Stimulated activated CD4-positive, alpha-beta T cell treated with anti-CD3 and anti-CD28 coated beads, Interleukin-12 subunit alpha, Interleukin-12 subunit beta, amount 100 ng/mL, for 24 hours (primary cell): Measurements from ENCODE around the gene ATP6V0A4.
"Not testable (repeated sequence)": the region's sequence is repeated elsewhere in the genome, so short reads cannot be mapped to it uniquely, and the experiment has no call there.

Experiments used
- DNase-seq, 2 experiments: peaks; one replicate each; pipeline ENCODE4 v3.0.0-alpha.2; 2020; ENCODE audit warnings: low read depth in 2 of 2

Gene ATP6V0A4

DNA sequence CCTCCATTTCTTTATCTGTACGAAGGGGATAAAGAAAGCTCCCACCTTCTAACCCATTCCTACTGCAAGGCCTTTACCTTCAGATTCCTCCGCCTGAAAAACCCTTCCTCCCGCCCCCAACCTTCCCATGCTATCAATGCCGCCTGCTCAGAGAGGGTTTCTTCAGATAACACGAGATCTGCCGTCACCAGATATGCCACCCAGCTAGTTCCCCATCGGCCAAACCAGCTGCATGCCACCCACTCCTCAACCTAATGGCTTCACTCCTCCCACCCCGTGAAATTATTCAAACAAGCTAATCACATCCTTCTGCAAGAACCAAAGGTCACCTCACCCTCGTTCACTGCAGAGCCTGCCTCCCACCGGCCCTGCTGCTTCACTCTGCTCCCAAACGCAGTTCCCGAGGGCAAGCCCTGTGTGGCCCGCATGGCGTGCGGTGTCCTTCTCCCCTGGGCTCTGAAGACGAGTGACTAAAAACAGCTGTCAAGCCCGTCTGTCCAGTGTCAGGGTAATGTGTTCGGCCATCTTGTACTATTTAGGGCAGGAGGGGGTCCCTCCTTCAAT is 47.0 kb downstream of the ATP6V0A4 start:
- DNase-seq: no peak

DNA sequence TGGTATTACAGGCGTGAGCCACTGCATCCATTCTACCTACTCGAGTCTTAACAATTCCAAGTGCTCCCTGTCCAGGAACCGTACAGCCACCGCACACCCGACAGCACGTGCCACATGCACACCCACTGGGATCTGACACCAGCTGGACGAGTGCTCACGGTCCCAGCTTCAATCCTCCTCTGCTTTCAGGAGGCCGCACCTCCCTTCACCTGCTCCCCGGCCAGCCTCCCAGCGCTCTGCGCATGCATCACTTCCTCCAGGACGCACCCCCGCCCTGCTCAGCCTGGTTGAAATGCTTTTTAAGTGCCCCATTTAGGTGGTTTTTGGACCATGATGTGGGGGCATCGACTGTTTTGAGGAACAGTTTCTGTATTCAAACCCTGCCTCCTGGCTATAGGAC is 47.5 kb downstream of the ATP6V0A4 start:
- DNase-seq: no peak

DNA sequence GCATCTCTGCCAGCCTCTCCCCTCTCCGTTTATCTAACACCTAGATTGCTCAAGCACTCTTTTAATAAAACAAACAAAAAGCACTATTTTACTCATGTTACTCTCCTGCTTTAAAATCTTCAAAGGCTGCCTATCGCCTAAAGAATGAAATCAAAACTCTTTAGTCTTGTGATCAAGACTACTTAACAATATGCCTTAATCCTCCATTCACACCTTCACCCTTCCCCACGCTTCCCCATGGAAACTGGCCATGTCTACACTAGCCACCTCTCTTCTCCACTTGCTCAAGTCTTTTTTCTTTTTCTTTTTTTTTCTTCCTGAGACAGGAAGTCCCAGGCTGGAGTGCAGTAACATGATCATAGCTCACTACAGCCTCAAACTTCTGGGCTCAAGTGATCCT is 48.0 kb downstream of the ATP6V0A4 start:
- no peak for DNase-seq

DNA sequence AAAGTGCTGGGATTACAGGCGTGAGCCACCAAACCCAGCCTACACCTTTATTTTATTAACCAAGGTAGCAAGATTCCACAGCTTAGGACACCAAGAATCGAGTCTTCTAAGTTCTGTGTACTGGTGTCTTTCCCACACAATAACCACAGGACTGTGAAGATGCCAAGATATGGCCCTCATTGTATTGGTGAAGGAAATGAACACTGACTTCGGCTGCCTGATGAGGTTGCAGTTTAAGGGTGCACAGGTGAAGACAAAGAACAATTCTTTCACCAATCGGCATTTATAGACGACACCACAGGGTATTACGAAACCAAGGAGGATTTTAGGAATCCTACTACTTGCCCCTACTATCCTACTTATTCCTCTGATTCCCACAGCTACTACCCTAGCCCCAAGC is 49.3 kb downstream of the ATP6V0A4 start:
- no peak for DNase-seq

DNA sequence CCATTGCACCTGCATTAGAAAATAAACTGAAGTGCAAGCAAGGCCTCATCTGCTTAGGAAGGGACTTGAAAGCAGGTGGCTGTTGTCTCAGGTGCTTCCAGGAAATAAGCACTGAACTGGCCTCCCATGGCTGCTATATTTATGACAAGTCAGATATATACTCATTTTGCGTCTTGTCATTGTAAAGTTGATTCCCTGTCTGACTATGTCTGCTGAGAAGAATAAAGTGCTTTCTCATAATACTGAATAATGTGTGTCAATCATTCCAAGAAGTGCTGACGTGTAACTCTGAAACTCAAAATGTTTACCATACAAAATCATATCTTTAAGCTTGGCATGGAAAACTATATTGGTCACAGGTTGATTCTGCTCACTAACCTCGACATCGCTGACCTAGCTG is 51.9 kb downstream of the ATP6V0A4 start:
- no peak for DNase-seq

DNA sequence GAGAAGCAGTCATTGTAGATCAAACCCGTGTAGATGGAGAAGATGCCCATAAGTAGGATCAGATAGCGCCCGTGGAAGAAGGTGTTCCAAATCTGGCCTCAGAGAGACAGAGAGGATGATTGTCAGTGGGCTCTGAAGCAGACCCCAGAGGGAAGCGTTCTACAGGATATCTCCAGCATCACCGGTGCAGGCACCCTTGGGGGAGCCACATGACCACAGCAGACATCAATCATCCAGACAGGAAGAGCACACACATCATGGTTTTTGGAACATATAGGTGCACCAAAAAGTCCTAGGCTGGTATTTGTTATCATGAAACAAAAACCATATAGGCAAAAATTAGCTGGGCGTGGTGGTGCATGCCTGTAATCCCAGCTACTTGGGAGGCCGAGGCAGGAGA is 52.8 kb downstream of the ATP6V0A4 start:
- no peak for DNase-seq

DNA sequence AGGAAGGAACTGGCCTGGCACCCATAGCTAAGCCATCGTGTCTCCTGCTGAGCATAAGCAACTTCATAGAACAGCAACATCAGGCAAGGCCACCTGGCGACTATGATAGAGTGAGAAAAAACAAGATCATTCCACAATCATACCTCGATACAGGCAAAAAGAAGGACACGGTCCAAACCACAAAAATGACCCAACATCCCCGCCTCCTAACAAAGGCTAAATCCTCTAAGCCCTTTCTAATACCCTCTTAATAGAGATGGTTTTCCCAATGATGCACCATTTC is 56.6 kb downstream of the ATP6V0A4 start:
- no peak for DNase-seq

DNA sequence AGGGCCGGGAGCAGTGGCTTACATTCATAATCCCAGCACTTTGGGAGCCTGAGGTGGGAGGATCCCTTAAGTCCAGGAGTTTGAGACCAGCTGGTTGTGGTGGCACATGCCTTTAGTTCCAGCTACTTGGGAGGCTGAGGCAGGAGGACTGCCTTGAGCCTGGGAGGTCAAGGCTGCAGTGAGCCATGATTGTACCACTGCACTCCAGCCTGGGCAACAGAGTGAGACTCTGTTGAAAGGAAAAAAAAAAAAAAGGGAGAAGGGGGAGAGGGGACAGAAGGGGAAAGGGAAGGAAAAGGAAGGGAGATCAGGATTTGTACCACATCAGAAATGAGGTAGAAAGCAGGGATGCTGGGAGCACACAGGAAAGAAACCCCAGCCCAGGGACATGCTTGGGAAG is 58.1 kb downstream of the ATP6V0A4 start:
- no peak for DNase-seq

DNA sequence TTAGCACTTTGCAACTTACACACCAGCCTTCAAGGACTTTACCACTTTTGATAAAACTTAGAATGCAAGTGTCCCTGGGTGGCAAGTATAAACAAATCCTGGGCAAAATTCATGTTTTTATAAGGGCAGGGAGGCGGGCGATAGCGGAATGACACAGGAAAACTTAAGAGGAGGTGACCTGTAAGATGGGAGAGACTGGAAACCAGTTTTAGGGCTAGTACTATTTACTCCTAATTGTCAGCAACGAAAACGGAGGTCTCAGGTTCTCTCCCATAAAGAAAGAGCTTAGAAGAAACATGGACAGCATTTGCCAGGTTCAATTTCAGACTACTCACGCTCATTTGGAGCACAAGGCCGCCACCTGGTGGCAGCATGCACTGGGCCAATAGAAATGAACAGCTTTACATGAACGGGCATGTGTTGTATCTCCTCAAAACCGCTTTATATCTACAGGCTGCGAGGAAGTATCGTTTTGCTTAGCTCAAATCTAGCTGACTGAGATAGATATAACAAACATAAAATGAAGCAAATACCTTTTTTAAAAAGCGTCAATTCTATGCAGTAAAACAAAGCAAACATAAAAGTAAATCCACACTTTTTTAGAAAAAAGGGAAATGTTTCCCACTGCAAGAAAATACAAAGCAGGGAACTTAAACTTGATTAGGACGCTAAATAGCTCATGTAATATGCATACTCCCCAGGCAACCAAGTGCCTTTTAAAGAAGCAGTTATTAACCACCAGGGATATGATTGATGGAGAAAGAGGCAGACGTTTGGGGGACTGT is 59.3 kb downstream of the ATP6V0A4 start:
- DNase-seq: peak; percentile 58 to 75

DNA sequence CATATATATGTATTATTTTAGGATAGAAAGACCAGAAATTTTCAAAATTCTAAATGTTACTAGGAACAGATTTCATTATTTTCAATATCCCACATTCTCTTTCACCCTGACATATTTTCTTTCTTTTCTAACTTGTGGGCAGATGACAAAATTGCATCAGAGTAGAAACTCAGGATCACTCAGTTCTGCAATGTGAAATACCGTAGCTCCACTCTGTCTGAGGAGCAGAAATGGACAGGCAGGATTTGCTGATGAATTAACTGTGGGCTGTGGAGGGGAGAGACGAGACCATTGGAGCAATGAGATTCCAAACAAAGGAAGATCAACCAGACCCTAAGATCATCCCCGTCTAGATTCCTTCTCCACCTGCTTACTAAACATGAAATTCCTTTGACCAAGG is 59.9 kb downstream of the ATP6V0A4 start:
- no peak for DNase-seq

DNA sequence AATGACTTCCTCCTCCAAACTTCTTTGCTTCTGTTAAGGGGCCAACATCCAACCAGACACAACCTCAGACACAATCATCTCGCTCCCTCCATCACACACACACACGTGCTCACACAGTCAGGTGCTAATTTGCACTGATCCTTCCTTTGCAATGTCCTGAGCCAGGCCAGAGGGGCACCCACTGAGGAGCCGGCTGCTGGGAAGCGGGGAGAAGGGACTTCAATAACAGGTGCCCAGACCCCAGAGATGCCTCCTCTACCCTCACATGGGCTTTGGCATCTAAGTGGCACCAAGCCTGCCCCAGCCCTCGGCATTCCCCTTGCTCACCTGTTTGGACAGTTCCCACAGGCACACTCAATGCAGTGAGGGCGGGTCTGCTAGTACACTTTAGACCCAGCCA is 62.6 kb downstream of the ATP6V0A4 start:
- DNase-seq: no peak

DNA sequence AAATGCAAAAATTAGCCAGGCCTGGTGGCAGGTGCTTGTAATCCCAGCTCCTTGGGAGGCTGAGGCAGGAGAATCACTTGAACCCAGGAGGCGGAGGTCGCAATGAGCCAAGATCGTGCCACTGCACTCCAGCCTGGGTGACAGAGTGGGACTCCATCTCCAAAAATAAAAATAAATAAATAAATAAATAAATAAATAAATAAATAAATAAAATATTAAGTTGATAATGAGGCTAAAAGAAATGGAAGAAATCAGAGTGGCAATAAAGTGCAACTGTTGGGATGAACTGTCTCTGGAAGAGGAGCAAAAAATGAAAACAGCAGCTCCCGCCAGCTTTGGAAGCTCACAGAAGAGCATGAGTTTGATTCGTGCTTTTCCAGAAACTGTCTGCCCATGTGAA is 66.3 kb downstream of the ATP6V0A4 start:
- not testable (repeated sequence) for DNase-seq

DNA sequence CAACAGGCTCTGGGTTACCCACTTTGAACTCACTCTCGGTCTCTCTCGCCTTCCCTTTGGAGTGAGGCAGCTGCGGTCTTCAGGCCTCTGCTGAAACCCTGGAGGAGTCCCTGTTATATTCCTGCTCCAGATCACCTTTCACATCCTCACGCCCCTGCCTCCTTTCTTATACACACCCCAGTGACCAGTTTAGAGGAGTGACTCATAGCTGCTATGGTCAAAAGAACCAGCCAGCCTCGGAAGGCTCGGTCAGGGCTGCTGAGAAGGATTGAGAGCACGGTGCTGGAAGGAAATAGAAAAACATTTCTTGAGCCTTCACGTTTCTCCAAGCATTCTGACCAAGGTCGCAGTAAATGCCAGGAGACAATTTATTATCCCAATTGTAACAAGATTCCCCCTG is 68.6 kb downstream of the ATP6V0A4 start:
- DNase-seq: no peak

DNA sequence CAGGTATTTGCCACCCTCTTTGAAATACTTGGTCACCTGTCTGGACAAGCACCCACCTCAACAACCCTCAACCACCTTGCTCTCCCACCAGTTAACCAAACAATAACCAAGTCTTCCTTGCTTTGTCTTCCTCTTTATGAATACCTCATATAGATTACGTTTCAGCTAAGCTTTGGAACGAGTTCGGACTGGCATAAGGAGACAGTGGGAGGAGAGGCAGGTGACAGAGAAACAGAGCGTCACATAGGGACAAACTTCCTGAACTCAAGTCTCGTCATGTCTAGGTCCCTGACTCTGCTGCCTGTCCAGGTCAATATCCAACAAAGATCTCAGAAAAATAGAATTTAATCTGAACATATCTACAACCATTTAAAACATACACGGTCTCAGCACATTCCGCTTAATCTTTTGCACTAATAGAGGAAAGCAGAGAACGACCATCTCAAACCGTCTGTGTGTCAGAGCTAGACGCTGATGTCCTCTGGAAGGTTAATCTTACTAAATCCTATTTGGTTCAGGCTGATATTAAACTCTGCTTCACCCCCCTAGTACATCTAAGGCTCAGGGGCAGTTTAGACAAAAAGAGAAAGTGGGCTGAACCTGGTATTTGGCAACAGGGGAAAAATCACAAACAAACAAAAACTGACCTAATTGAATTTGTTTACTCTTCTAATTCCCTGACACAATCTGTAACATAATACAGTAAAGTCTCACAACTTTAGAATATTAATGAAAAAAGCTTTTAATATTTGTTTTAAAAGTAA is 70.5 kb downstream of the ATP6V0A4 start:
- DNase-seq: no peak

DNA sequence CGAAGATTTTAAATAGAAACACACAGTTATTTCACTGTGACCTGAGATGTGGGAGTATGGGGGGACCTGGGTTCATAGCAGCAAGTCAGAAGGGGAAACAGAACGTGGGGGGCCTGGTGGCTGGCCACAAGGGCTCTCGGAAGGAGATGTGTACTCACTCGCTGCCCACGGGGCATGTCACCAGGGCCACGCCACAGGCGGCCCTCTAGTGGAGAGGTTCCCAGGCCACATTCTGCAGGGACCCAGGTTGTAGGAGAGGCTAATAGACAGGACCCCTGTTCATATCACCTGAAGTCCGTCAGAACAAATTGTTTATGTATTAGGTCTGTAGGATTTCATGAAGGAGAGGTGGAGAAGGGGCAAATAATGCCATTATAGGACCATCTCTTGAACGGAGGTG is 71.7 kb downstream of the ATP6V0A4 start:
- no peak for DNase-seq

DNA sequence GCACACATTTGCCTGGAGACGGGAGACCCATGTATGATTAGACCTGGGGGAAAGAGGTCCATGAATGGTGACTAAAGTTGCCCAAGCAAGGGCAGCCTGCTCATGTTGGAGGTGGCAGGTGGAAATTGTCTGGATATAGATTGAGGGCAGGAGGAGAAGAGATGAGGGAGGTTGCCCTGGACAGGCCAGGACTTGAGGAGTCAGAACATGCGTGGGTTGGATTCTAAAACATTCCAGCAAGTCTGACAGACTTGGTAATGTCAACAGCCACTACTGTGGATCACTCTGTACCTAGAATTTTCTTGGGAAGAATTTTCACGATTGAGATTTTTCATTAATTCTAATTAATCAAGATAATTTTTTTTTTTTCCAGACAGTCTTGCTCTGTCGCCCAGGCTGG is 77.7 kb downstream of the ATP6V0A4 start:
- no peak for DNase-seq

DNA sequence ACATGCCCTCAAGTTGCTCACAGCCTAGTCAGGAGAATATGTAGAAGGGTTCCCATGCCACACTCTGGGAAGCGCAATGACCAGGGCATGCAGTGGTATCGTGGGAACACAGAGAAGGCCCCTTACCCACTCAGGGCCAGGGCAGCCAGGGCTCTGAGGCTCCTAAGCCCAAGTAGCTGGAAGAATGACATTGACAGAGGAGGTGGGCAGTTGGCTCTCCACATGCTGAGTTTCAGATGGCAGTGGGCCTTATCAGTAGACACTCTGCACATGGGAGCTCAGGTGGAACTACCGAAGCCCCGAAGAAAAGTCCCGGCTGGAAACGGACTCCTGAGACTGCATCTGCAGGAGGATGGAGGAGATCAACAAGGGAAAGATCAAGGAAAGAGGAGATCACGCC is 81.1 kb downstream of the ATP6V0A4 start:
- DNase-seq: no peak

DNA sequence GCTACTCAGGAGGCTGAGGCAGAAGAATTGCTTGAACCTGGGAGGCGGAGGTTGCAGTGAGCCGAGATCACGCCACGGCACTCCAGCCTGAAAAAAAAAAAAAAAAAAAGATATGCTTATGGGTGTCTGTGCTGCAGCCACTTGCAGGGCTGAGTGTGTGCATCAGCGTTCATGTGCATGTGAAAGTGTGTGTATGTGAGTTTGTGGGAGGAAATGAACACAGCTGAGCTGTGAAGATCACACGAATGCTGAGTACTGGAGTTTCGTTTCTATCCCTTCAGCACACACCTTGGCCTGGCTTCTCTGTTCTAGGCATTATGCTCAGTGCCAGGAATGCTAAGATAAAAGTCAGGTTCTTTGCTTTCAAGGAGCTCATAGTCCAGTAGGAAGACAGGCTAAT is 84.8 kb downstream of the ATP6V0A4 start:
- DNase-seq: no peak

DNA sequence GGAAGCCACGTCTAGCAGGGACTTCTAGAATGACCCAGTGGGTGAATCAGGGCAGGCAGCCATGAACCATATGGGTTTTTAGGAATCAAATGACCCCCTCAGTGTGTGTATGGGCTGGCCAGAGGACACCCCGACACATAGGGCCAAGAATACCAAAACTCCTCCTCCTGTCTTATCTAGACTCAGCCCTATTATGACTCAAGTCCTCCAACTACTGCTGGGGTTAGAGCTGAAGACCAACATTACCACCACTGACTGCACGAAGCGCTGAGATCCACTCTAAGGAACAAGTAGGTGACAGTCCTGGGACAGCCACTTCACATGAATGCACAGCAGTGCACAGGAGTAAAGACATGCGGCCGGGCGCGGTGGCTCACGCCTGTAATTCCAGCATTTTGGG is 85.3 kb downstream of the ATP6V0A4 start:
- DNase-seq: no peak

DNA sequence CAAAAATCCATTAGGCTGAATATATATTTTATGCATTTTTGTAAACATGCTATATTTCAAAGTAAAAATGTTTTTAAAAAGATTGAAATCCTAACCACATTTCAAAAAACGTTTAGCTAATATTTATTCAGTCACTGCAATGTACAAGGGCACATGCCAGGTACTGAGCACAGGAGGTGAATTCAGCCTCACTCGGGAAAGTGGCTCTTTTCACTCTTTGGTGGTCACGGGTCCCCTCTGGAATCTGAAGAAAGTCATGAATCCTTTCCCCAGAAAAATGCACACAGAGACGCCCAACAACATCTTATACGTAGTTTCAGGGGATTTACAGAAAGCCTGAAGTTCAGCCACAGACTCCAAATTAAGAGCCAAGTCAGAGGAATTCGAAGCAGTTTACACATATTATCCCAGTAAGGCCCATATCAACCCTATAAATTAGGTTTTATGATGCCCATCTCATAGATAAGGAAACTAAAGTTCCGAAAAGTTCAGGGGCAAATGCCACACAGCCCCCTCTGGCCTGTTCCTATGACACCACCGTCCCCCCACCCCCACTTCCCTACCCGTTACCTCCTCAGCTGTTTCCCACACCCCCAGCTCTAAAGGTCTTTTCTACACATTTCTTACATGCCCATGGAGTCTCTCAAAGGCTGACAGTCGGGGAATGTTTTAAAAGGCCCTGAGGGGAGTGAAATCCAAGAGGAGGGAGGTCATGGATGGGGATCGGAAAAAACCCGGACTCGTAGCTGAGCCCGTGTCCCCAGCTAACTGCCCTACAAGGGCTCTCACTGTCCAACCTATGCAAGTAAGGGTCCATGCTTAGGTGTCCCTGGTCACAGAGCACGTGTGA is 87.2 kb downstream of the ATP6V0A4 start:
- DNase-seq: no peak

DNA sequence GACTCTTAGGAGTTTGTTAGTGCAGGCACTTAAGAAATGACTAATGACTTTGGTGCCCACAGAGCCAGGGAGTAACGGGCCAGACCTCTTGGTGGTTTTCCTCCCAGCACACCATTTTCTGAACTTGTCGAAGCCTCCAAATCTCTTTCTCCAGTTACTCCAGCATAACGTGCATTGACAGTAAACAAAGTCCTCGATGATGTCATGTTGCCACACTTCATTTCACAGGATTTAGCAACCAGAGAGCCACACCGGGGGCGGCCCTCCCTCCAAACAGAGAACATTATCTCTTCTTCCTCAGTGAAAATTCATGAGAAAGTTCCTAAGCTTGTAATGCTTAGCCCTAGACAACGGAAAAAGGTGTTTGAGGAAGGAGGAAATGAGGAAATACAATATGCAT is 92.8 kb downstream of the ATP6V0A4 start:
- DNase-seq: no peak

DNA sequence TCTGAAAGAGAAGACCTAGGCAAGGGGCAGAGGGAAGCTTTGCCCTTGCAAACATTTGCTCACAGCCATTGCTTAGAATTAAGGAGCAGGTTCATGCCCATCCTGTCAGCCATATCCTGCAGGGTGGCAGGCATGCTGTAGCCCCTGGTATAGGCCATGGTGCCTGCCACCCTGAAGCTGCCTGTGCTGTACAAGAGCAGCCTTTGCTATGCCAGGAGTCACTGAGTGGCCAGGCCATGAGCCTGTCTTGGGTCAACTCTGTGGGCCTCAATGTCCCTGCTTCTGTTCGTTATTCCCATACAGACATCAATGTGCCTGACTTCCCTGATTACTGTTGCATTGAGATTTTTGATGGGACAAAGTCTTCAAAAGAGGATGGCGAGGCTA is 96.5 kb downstream of the ATP6V0A4 start:
- DNase-seq: no peak
